Measurements from ENCODE around the gene ALDH6A1. TPM values are rescaled to one million over a fixed set of nuclear protein-coding genes. Genes with fewer than 3 reads are reported as not detected.

Gene ALDH6A1
- total RNA-seq, 1 experiment from 2014 or later, result 8.2 TPM

Other genes starting within 250 kb of the ALDH6A1 start
- gene PTGR2, start 232.6 kb downstream of the ALDH6A1 start, total RNA-seq (2014; rRNA removed), result 9.0 and 18.9 TPM in 2 replicates
- gene ZNF410, start 197.6 kb downstream of the ALDH6A1 start, total RNA-seq (2014; rRNA removed), result 47.5 and 52.1 TPM in 2 replicates
- gene FAM161B, start 134.4 kb downstream of the ALDH6A1 start, total RNA-seq (2014; rRNA removed), result 2.1 and 3.4 TPM in 2 replicates
- 38.5 and 46.7 TPM in 2 replicates for gene COQ6, start 134.2 kb downstream of the ALDH6A1 start, total RNA-seq (2014; rRNA removed)
- 8.3 and 11.8 TPM in 2 replicates for gene ENTPD5, start 65.2 kb downstream of the ALDH6A1 start, total RNA-seq (2014; rRNA removed)
- 4.9 and 8.6 TPM in 2 replicates for gene BBOF1, start 65.1 kb downstream of the ALDH6A1 start, total RNA-seq (2014; rRNA removed)
- gene LIN52, start 503 bp upstream of the ALDH6A1 start, total RNA-seq (2014; rRNA removed), result 10.2 and 11.5 TPM in 2 replicates
- gene VSX2, start 155.0 kb upstream of the ALDH6A1 start, total RNA-seq (2014; rRNA removed), result not detected in 2 replicates
- gene ABCD4, start 218.5 kb upstream of the ALDH6A1 start, total RNA-seq (2014; rRNA removed), result 21.0 and 22.0 TPM in 2 replicates

Data from LHCN-M2 (cell line).